Suppressor macrophage (primary cell): ENCODE data around the gene ITGB5.
"Not testable (repeated sequence)": the region's sequence is repeated elsewhere in the genome, so short reads cannot be mapped to it uniquely, and the experiment has no call there.

Experiments
- DNase-seq, 4 experiments: peaks; one replicate each; pipeline ENCODE4 v3.0.0-alpha.2; 2020 to 2022

Gene ITGB5

DNA sequence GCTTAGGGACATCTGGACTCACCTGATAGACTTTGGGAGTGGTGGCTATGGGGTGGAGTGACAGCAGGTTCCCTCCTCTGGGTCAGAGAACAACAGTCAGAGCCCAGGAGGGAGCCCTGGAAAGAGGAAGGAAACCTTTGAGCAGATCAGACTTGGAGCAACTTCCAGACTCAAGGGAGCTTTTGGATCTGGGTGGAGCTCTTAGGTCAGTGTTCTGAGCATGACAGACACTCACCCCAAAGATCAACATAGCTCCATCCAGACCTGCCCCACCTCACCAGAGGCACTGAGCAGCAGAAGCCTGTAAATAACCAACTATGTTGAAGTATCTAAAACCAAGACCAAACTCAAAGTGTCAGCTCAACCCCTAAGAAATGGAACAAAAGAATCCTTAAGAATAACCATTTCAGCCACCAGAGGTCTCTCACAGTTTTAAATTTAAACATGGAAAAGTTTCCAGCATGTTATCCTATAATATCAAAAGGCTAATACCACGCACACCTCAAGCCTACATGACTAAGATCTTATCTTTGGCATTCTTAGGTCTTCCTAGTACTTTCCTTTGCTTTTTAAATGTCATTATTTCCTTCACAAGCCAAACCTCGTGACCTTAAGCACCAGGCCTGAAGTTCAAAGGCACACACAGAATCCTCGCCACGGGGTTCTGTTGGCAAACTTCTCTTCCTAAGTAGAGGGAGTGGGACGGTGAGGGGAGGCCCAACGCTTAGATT lies 100.5 kb downstream of the ITGB5 start:
- peak; percentile 23 to 55 (median 52) for DNase-seq

DNA sequence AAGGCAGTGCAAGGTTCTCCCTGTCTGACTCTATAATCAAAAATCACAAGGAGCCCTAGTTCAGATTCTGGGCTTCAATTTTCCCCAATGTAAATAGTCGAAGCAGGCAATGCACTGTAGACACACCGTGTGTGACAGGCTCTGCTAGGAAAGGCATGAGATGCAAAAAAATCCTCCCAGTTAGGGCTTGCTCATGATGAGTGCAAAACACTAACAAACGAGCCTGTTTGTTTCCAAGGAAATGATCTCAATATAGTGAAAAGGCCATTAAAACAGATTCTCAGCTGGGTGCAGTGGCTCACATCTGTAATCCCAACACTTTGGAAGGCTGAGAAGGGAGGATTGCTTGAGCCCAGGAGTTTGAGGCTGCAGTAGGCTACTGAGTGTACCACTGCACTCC lies 101.2 kb downstream of the ITGB5 start:
- DNase-seq, result no peak

DNA sequence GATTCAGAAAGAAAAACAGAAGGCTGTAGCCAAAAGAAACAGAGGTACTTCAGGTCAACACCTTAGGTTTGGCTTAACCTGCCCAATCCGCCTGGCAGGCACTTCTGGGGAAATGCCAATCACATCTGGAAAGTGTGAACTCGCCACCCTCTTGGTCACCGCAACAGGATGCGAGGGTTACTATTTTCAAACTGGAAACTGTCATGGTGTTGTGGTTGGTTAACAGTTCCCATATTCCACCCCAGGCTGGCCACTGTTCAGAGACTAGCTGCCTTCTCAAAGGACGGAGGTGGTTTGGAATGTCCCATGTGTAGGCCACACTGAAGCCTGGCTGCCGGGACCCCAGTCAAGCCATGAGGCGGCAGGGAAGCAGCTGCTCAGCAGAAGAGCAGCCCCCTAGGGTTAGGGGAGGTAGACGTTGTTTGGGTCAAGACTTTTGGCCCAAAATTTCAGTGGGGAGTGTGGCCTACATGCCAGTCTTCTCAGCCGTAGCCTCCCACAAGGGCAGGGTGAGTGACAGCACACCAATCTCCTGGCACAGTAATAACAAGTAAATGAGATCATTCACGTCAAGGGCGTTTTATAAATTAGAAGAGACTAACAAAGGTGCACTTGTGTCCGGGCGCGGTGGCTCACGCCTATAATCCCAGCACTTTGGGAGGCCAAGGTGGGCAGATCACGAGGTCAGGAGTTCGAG lies 102.3 kb downstream of the ITGB5 start:
- peak; percentile 44 to 66 (median 60) for DNase-seq

DNA sequence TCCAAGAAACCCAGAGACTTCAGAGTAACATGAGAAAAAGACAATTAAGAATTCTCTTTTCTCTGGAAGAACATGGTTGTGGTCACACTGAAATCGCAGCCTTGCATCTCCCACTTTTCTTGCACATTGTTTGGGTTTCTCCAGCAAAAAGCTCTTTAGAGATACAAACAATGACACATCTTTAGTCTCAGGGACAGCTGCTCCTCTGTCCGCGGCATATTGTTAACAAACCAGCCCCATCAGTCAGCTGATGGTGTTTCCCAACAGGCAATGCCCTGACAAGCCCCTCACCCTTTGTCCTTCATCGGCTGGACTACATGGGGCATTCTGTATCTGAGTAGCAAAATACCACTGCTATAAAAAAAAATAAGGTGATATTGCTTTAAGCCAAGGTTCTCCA lies 103.5 kb downstream of the ITGB5 start:
- no peak for DNase-seq

DNA sequence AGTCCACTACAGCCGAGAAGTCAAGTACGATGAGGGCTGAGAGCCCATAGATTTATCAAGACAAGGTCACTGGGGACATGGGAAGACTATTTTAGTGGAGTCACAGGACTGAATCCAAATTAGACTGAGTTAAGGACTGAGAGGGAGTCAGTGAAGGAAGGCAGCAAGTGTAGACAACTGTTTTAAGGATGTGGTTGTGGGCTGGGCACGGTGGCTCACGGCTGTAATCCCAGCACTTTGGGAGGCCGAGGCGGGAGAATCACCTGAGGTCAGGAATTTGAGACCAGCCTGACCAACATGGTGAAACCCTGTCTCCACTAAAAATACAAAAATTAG lies 104.8 kb downstream of the ITGB5 start:
- DNase-seq, result not testable (repeated sequence)

DNA sequence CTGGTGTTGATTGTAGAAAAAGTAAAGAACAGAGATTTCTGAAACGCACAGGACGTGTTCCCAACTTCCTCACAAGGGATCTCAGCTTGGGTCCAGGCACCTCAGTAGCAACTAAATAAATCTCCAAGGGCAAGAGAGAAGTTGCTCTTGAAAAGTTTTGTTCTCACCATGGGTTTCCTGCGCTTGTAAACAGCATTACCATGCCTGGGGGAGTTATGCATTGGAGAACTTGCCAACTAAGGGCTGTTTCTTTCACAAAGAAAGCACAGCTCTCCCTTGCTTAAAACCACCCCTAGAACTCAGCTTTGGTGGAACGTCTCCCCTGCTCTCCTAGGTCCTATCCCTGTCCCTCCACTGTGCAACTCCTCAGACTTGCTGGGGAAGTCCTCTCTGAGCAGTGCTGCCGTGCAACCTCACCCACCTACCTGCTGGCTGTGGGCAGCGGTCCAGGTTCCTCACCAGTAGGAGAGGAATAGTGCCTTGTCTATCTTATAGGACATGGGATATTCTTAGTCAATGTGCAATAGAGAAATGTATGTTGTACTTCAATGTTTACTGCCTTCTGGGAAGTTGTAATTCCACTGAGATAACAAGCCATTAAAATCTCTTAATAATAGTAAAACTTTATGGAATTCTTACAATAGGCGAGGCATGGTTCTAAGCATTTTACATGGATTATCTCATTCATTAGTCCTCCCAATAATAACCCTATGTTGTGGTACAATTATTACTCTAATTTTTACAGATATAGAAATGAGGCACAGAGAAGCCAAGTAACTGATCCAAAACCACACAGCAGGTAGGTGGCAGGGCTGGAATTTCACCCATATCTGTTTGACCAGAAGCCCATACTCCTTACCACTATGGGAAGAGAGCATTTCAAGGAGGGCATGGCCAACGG lies 105.4 kb downstream of the ITGB5 start:
- DNase-seq, result peak in 2 of 4 experiments; percentile 27 to 33

DNA sequence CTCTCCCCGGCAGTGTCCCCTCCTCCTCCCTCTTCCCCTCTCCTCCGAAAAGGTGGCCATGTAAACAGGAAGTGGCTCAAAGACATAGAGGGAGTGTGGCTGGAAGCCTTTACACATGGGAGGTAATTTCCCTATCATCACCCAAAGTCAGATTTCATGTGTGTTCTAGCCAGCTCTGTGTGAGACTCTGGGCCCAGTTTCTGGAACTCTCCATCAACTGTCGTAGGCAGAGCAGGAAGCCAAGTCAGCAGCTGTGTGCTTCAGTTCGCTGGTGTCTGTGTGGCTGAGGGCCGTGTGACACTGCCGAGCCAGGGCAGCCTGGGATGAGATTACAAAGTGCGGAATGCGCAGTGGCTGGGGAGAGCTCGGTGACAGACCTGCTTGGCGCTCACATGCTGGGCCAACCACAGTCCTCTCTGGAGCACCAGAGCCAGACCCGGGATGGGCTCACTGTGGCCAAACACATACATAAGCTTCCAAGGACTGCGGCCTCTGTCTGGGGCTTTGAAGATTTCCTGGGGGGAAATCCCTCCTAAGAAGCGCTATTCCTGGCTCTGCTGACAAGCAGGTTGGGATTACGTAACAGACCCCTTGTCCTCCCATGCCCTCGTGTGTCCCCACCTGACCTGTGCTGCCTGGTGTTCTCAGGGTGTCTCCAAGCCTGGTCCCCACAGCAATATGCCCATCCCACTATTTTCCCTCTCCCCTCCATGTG lies 106.2 kb downstream of the ITGB5 start:
- DNase-seq, result peak in 3 of 4 experiments; percentile 42 to 48 (median 43)

DNA sequence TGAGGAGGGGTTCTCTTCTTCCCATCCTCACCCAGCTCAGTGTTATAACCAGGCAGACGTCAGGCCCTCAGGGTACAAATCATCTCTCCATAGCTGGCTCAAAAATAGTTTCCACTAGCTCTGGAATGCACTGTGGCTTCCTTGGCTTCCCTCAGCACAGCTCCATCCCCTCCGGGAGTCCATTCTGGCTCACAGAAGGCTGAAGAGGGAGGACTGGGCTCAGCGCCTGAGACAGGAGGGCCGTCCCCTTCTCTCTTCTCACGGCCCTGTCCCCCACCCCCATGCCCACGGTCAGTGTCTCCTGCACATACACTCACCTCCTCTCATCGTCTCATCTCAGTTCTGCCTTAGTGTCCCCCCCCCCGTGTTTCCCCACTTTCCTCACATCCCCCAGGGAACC lies 106.8 kb downstream of the ITGB5 start:
- DNase-seq, result no peak

DNA sequence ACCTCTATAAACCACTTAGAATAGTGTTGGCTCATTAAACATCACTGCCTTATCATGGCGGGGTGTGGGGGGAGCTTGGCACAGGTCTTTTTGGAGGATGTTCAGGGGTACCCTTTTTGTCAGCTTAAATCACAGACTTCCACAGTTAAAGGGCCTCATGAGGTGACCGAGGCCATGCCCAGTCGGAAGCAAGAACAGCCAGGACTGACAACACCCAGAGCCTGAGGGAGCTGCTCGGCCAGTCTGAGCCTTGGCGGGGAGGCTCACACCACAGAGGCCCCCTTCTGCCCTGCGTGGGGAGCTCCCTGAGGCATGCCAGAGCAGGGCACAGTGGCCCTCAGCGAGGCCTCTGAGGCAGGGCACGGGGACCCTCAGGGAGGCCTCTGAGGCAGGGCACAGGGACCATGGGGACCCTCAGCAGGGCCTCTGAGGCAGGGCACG lies 107.4 kb downstream of the ITGB5 start:
- DNase-seq, result no peak

DNA sequence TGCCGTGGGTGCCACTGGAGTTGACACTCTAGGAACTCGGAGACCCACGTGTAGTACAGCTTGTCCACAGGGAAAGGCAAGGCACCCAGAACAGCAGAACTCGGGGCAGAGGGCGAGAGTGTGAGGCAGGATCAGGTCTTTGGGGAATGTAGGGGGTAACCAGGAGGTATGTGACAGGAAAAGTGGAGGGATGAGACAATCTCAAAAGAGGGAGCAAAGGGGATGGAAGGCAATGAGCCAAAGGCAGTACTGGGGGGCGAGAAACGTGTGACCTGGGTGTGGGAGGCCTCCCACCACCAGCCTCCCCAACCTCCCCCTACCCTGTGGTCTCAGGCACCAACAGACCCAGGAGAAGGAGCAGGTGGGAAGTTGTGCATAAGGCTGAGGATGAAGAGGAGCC lies 108.0 kb downstream of the ITGB5 start:
- DNase-seq, result no peak

DNA sequence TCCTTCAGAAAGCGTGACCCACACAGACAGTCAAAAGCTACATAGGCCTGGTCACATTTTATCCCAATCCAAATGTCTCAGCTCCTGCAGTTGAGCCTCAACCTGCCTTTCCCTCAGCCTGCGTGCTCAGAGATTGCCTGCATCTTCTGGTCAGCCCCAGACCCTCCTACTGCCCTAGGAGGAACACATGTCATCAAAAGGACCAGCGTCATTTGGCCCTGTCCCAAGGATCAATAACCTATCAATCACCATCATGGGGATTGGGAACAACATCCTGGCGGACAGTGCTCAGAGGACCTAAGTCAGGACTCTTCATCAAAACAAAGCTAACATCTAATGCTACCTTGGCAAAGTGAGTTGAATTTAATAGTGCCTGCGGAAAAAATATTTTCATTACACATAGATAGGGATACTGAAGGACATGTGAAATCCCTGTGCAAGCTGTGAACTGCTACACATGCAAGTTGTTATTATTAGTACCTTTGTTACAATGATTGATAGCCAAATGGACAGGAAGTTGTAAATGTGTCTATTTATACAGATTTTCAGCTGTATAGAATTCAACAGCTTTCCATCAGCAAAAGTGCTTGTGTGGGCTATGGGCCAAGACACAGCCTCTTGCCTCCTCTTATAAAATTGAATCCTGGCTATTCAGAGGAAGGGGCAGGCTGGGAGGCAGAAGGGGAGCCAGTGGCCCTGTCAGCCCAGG lies 109.2 kb downstream of the ITGB5 start:
- DNase-seq, result no peak

DNA sequence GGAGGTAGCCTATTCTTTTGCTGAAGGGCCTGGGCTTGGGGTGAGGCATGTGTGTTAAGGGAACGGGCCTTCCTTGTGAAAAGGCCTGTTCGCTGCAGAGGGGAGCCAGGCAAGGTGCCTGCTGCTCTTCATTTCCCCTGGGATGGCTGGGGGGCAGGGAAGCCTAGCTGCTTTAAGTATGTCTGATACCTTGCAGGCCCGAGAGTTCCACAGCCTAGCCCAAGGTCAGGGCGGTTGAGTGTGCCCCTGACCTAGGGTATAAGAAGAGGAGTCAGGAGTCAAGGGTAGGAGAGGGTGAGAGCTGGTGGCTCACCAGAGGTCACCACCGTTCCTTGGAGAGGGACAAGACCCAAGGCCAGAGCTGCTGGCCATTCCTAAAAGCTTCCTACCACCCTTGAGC lies 110.3 kb downstream of the ITGB5 start:
- DNase-seq, result no peak

DNA sequence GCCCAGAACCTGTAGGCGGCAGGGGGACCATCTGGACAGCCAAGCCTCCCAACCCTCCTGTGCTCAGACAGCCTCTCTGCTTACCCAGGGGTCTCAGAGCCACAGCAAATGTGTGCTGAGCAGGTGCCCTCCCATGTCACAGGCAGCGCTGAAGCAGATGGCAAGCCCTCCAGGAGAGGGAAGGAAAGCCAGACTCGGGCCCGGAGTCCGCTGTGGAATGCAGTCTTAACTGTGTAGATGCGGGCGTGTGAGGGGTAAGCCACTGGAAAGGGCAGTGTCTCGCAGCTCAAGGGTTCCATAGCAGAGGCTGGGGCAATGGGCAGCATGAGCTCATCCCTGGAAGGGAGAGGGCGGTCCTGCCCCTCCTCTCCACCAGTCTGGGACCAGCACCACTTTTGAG lies 111.3 kb downstream of the ITGB5 start:
- DNase-seq, result no peak

DNA sequence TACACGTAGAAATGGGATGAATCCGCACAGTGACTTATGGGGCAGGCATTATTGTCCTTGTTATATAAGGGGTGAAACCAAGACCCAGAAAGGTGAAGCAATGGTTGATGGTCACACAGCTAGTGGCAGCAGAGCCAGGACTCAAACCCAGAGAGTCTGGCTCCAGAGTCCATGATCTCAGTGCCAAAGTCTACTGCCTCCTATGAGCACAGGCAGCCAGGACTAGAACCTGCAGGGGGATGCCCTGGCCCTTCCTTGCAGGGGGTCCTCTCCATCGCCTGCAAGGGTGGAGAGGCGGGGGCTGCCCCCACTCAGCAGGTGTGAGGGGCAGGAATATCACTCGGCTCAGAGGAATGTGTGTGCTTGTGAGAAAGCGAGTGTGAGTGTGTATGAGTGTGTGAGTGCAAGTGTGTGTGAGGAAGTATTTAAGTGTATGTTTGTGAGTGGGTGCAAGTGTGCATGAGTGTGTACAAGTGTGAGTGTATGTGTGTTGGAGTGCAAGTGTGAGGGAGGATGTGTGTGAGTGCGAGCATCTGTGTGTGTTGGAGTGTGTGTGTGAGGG lies 112.2 kb downstream of the ITGB5 start:
- no peak for DNase-seq

DNA sequence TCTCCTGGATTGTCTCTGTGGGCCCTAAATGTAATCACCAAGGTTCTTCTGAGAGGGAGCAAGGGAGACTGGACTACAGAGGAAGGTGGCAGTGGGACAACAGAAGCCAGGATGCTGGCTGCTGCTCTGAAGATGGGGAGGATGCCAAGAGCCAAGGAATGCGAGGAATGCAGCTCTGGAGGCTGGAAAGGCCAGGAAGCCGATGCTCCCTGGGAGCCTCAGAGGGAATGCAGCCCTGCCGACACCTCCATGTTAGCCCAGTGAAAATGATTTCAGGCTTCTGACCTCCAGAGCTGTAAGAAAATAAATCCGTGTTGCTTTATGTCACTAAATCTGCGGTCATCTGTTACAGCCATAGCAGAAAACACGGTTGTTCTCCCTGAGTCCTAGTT lies 112.8 kb downstream of the ITGB5 start:
- DNase-seq, result no peak

DNA sequence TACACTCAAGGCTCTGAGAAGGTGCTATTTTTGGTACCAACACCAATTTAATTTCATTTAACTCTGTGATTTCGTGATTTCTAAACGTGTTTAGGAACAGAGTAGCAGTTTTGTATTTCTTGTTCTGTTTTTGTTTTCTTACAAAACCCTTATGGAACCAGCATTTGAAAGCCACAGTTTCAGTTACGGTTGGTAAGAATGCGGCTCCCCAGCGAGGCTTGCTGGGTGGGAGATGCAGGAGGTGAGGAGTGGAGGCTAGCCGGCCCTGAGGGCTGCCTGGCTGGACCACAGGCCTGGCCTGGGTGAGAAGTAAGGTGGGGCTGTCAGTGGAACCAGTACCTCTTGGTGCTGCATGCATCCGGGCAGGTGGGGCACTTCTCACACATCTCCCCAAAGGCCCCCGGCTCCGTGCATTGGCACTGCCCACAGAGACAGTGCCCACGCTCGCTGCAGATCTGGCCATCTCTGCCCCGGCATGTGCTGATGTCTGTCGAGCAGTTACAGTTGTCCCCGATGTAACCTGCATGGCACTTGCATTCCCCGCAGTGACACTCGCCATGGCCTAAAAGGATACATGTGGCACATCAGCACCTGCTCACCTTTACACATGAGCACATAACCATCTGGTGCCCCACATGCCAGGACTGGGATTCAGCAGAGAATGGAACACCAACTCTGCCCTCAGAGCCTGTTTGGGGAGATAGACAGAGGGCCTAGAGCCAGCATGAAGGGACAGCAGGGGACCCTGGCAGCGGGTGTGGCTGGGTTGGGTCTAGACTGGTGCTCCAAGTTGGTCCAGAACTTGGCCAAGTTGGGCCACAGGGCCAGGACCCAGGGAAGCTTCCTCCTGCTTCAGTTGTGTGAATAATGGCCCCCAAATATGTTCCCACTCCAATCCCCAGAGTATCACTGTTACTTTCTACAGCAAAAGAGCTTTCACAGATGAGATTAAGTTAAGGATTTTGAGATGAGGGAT lies 113.5 kb downstream of the ITGB5 start:
- no peak for DNase-seq

DNA sequence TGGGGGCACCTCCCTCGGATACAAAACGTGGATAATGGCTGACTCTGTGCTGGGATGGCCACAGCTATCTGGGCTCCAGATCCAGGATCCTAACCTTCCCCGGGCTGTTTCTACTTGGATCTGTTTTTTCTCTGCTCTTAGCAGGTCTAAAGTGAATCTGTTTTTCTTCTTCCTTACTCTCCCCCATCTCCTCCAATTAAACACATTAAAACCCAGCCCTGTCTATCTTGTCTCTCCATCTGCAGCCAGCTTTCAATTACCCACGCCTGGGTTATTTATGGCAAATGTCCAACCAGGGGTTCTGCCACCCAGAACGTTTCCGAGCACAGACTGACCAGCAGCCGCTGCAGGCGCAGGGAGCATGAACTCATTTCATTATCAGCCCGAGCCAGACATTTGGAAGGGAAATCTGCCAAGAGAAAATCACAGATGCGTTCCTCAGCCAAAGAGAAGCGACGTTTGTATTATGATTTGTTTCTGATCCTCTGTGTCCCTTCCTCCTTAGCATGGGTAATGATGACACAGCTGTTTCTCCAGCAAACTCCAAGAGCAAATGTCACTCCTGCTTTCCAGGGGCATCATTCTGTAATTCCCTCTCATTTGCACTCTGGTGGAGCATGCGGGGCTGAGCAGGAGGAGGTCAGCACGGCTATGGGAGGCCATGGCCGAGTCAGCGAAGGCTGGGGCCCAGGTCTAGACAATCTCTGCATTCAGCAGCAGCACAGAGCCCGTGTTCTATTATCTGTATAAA lies 114.9 kb downstream of the ITGB5 start:
- peak in 3 of 4 experiments; percentile 14 to 40 (median 28) for DNase-seq

DNA sequence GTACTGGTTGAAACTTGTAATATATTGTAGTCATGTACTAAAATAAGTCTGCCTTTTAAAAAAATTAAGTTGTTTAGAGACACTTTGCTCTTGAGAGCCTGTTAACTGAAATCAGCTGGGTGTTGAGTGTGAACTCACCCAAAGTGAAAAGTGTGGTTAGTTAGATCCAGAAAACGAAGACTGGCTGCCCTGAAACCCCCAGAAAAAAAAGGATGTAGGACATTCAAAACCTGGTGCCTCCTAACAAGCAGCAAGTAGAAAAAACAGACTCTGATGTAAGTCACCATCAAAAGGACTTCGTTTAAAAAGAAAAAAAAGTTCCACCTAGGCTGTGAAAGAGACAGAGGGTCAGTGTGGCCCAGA lies 116.1 kb downstream of the ITGB5 start:
- DNase-seq, result no peak

DNA sequence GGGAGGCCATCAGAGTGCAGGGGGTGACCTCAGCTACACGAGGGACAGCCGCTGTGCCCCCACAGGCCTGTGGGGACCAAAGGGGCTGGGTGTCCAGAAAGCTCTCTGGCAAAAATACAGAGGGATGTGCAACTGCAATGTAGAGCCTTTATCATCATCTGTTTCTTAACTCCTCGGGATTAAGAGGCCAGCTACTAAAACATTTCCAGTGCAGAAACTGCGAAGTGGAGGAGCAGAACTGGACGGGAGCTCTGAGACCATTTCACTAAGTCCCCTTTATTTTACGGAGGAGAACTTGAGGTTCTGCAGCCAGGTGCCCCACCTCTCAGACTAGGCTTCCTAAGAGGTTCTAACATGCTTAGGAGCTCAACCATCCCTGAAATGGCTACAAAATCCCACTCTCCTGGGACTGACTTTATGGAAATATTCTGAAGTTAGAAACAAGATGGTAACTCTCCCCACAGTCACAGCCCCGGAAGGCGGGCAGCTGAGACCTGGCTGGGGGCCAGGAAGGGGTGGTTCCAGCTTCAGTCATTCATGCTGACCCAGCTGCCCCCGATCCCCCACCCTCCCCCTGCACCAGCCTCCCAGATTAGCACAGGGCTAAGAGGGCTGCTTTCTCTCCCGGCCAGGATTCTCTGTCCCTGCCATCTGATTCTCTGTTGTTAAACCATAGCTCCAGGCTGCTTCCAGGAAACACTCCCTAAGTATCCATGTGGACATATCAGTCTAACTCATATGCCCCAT lies 116.7 kb downstream of the ITGB5 start:
- DNase-seq, result no peak
